Mesenteric fat pad (tissue), 1 donor: ENCODE measurements around the gene SERPING1. TPM values are rescaled to one million over a fixed set of nuclear protein-coding genes. Genes with fewer than 3 reads are reported as not detected.

ENCODE experiments used
- DNase-seq: peaks from one replicate; pipeline ENCODE4 v3.0.0-alpha.2; 2020; ENCODE audit warnings: low spot score
- total RNA-seq: library from RNA; stranded (reverse); fragmentation: NEBNext Ultra II Directional; extraction: Animal tissue kit (Norgen Biotek cat#: 25700); gene quantifications from one replicate; pipeline ENCODE4 v1.2.1, GENCODE V29; 2021
- donor health status: DM: yes; HTN: yes; CAD: no.

The SERPING1 gene
- total RNA-seq, 1 donor from 2014 or later = 516 TPM

- DNase-seq = no peak
Observed at GRCh38 chr11:57638005-57638781, 40.7 kb downstream of the SERPING1 start.

- no peak for DNase-seq
Observed at GRCh38 chr11:57638811-57639320, 41.4 kb downstream of the SERPING1 start.

- DNase-seq = no peak
Observed at GRCh38 chr11:57639321-57640067, 42.0 kb downstream of the SERPING1 start.

- no peak for DNase-seq
Observed at GRCh38 chr11:57640068-57640800, 42.7 kb downstream of the SERPING1 start.

GRCh38 chr11:57641011-57641807 lies 43.7 kb downstream of the SERPING1 start:
- no peak for DNase-seq

- no peak for DNase-seq
Observed at GRCh38 chr11:57643802-57644201, 46.3 kb downstream of the SERPING1 start.

GRCh38 chr11:57644748-57645688 lies 47.5 kb downstream of the SERPING1 start:
- no peak for DNase-seq

GRCh38 chr11:57645689-57646085 lies 48.2 kb downstream of the SERPING1 start:
- no peak for DNase-seq

GRCh38 chr11:57646194-57646798 lies 48.8 kb downstream of the SERPING1 start:
- DNase-seq = no peak

GRCh38 chr11:57646799-57647303 lies 49.4 kb downstream of the SERPING1 start:
- no peak for DNase-seq

- DNase-seq = no peak
Observed at GRCh38 chr11:57647372-57647771, 49.9 kb downstream of the SERPING1 start.

- DNase-seq = no peak
Observed at GRCh38 chr11:57647960-57648800, 50.7 kb downstream of the SERPING1 start.

GRCh38 chr11:57648801-57649735 lies 51.6 kb downstream of the SERPING1 start:
- DNase-seq = no peak

- DNase-seq = no peak
Observed at GRCh38 chr11:57649826-57650738, 52.6 kb downstream of the SERPING1 start, which contains the start of gene YPEL4. Gene YPEL4 (minus strand): TSS chr11:57649912. CDS start chr11:57647107, 2,805 bp downstream.

- no peak for DNase-seq
Observed at GRCh38 chr11:57650739-57651090, 53.2 kb downstream of the SERPING1 start.

GRCh38 chr11:57651408-57651807 lies 53.9 kb downstream of the SERPING1 start:
- DNase-seq = no peak
